Prostate gland (tissue), 2 donors: ENCODE results near the gene FAM221B. TPM values are rescaled to one million over a fixed set of nuclear protein-coding genes. Genes with fewer than 3 reads are reported as not detected.

Experiments used
- DNase-seq: peaks from one replicate; pipeline ENCODE4 v3.0.0-alpha.2; 2019; ENCODE audit warnings: low spot score
- H3K27ac ChIP-seq, 2 donors: fragments of 200-600 bp; sonication (generic); 2 replicates each; pipeline ENCODE4 v1.5.1; 2017 to 2019
- H3K27me3 ChIP-seq: fragments of 200-600 bp; sonication (generic); replicated peaks from 2 replicates; pipeline ENCODE4 v1.5.1; 2019; ENCODE audit not compliant: insufficient read depth
- H3K36me3 ChIP-seq, 2 donors: fragments of 200-600 bp; sonication (generic); 1 replicate in 1 of 2; 2 replicates in 1 of 2; pipeline versions ENCODE4 v1.5.1 to v1.8.1; 2017 to 2019
- H3K4me1 ChIP-seq: fragments of 200-600 bp; sonication (generic); replicated peaks from 2 replicates; pipeline ENCODE4 v1.5.1; 2019
- H3K4me3 ChIP-seq, 2 donors: fragments of 200-600 bp; sonication (generic); 2 replicates each; pipeline ENCODE4 v1.5.1; 2017 to 2019
- H3K9me3 ChIP-seq: fragments of 200-600 bp; sonication (generic); 2 replicates; pipeline ENCODE4 v1.5.1; 2017
- POLR2A ChIP-seq: fragments of 450-650 bp; IDR thresholded peaks from one replicate; pipeline ENCODE4 v1.6.1; 2016; ENCODE audit warnings: antibody characterized with exemption, mild to moderate bottlenecking
- POLR2AphosphoS5 ChIP-seq: sonication (generic); formaldehyde crosslinking; IDR thresholded peaks from one replicate; pipeline ENCODE4 v1.6.1; 2017; ENCODE audit warnings: antibody characterized with exemption
- WGBS: methylation state at CpG from one replicate; pipeline ENCODE4 v1.1.5; 2018; 5-methylcytosine and 5-hydroxymethylcytosine counted together
- intact Hi-C: fragments of 100-400 bp; cut with DNase I; formaldehyde crosslinking; loops from one replicate; pipeline ENCODE4 v1.14.2; 2022
- total RNA-seq, 2 donors: library from RNA; depleted of rRNA; stranded (reverse); fragments of >200 nt; gene quantifications; one replicate each; pipeline ENCODE4 v1.1.0, GENCODE V29; 2016
- TF ChIP-seq, protein P1 (sequence below), 4 experiments: fragments of 200-600 bp in 2 of 4; fragments of 450-650 bp in 2 of 4; sonication (generic) in 2 of 4; IDR thresholded peaks; 1 replicate in 3 of 4; 2 replicates in 1 of 4; pipeline ENCODE4 v1.5.1; 2016 to 2019; ENCODE audit warnings: antibody characterized with exemption in 4 of 4, mild to moderate bottlenecking in 2 of 4, moderate library complexity in 2 of 4

Gene FAM221B
- total RNA-seq, 2 donors from 2014 or later, result 0.46 to 5.1 TPM

GRCh38 chr9:35856206-35856605, 27.7 kb upstream of the FAM221B start:
- Histone ChIP-seq H3K27ac (no peak overlapping the region), H3K27me3 (no peaks in the 10 kb centered on the region), H3K36me3 (no peaks in the 10 kb centered on the region), H3K9me3 (no peaks in the 10 kb centered on the region), H3K4me3 (no peak overlapping the region), H3K4me1 (no peaks in the 10 kb centered on the region)
- intact Hi-C loops, result no loop called here
- TF ChIP-seq, protein P1, sequence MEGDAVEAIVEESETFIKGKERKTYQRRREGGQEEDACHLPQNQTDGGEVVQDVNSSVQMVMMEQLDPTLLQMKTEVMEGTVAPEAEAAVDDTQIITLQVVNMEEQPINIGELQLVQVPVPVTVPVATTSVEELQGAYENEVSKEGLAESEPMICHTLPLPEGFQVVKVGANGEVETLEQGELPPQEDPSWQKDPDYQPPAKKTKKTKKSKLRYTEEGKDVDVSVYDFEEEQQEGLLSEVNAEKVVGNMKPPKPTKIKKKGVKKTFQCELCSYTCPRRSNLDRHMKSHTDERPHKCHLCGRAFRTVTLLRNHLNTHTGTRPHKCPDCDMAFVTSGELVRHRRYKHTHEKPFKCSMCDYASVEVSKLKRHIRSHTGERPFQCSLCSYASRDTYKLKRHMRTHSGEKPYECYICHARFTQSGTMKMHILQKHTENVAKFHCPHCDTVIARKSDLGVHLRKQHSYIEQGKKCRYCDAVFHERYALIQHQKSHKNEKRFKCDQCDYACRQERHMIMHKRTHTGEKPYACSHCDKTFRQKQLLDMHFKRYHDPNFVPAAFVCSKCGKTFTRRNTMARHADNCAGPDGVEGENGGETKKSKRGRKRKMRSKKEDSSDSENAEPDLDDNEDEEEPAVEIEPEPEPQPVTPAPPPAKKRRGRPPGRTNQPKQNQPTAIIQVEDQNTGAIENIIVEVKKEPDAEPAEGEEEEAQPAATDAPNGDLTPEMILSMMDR (IDR thresholded peaks at IDR 0.05), result no peak
- TF ChIP-seq POLR2AphosphoS5 (no peak), POLR2A (no peak)
- WGBS, result 74% methylated on average over 3 of the region's 3 CpGs
- DNase-seq, result no peak

DNA sequence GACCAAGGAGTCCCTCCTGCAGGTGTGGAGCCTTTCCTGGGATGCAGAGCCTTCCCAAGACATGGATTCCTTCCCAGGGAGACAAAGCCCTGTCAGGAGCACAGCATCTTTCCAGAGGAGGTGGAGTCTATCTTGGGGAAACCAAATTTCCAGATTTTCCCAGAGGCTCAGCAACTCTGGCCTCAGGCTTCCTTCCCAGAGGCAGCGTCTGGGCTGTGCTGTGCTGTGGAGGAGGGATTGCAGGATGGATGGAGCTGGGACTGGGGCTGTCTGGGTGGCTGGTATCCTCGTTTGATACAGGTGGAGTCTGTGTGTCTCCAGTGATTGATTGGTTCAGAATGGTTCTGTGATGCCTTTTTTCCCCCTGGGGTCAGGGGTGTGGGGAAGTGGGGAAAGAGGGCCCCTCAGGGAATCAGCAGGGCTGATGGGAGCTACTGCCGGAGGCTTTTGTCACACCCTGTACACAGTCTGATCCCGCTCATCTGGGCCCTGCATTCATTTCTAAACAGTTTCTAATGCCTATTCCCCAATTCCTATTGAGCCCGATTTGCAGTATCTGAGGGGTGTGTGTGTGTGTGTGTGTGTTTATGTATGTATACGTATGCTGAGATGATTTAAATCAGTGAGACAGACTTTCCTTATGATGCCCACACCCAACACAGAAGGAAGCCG, 25.7 kb upstream of the FAM221B start:
- Histone ChIP-seq H3K27me3 (no peaks in the 10 kb centered on the region), H3K36me3 (no peaks in the 10 kb centered on the region), H3K4me3 (no peak overlapping the region), H3K27ac (no peak overlapping the region), H3K9me3 (no peaks in the 10 kb centered on the region), H3K4me1 (no peaks in the 10 kb centered on the region)
- TF ChIP-seq, protein P1 (IDR thresholded peaks at IDR 0.05), result no peak
- TF ChIP-seq POLR2A (no peak), POLR2AphosphoS5 (no peak)
- WGBS, result 83% methylated on average over 7 of the region's 7 CpGs
- DNase-seq, result no peak
- intact Hi-C loops, result no loop called here

- TF ChIP-seq POLR2A, result no peak
- TF ChIP-seq, protein P1 (IDR thresholded peaks at IDR 0.05), result no peak
- no peak for TF ChIP-seq POLR2AphosphoS5
- WGBS, result 88% methylated on average over 25 of the region's 25 CpGs
- no peak for DNase-seq
These were observed 24.6 kb upstream of the FAM221B start for GRCh38 chr9:35852876-35853865.

DNA sequence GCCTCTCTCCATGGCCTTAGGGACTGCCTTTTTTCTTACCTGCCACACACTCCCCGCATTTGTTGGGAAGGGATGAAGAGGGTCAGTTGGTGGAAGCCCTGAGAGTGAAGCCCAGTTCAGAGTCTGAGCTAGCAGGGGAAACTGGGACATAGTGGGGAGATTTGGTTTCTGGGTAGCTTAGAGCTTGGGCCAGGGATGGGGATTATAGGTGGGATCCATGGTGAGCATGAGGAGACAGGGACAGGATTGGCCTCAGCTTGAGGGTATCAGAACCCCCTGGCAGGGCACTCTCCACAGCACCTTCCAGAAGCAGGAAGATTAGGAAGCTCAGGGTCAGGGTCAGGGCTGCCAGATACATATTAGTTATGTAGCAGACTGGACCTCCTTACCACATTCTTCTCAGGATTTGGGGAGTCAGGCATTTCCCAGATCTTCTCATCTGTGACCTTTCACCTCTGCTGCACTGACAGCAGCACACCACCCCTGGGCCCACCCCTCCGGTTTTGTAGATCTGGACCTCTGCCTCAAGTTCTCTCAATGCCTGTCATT, 23.8 kb upstream of the FAM221B start:
- 90% methylated on average over 2 of the region's 2 CpGs for WGBS
- Histone ChIP-seq H3K9me3 (no peaks in the 10 kb centered on the region), H3K4me1 (no peaks in the 10 kb centered on the region), H3K36me3 (no peaks in the 10 kb centered on the region), H3K27ac (no peak overlapping the region), H3K27me3 (no peaks in the 10 kb centered on the region), H3K4me3 (no peak overlapping the region)
- intact Hi-C loops, result no loop called here
- no peak for DNase-seq
- TF ChIP-seq, protein P1 (IDR thresholded peaks at IDR 0.05), result no peak
- TF ChIP-seq POLR2A (no peak), POLR2AphosphoS5 (no peak)

More at GRCh38 chr9:35852876-35853865, 24.6 kb upstream of the FAM221B start:
- H3K4me1 ChIP-seq, result no peaks in the 10 kb centered on the region
- no peak overlapping the region for H3K27ac ChIP-seq
- no peaks in the 10 kb centered on the region for H3K9me3 ChIP-seq
- H3K27me3 ChIP-seq, result no peaks in the 10 kb centered on the region
- intact Hi-C loops, result no loop called here
- no peaks in the 10 kb centered on the region for H3K36me3 ChIP-seq
- H3K4me3 ChIP-seq, result no peak overlapping the region
